GM19467 (cell line): ENCODE measurements around the gene MCTP2.
A peak's percentile ranks its signal among the peaks of the same experiment; 100 is the strongest.

ENCODE experiments used
- ATAC-seq: cut with Tn5 transposase; IDR thresholded peaks from one replicate; pipeline ENCODE4 v1.9.1; 2021; ENCODE audit warnings: mild to moderate bottlenecking, moderate library complexity; ENCODE audit not compliant: unreplicated experiment

Gene MCTP2

DNA sequence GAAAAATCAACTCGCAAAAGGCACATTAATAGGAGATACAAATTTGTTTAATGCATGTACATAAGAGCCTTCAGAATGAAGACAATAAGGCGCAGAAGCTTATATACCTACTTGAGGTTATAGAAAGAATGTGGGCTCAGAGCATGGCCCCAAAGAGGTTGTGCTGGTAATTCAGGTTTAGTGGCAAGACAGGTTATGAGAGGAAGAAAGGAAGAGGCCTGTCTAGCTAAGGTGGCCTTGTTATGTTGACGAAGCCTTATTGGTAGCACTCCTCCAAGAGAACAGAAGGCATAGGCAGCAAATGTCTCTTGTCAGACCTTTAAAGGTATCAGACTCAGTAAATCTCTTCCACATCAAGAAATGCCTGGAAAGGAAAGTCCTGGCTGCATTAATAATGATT is 290.8 kb downstream of the MCTP2 start:
- ATAC-seq: no peak

DNA sequence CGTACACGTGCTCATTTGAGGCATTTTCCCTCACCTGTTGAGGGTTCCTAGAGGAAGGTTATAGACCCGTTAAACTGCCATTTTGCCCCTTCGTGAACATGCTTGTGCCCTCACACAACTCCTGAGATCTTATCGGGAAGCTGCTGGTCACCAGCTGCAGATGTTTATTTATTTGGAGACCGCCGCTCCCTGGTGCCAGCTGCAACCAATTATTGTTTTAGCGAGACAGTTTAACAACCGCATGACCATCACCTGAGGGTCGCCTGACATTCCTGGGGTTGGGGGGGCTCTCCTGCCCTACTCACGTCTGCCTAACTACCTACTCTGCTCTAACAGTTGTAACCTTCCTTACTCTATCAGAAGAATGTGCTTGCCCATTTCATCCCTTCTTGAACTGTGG is 292.5 kb downstream of the MCTP2 start:
- no peak for ATAC-seq

GRCh38 chr15:94524565-94524964 is 293.2 kb downstream of the MCTP2 start:
- no peak for ATAC-seq

DNA sequence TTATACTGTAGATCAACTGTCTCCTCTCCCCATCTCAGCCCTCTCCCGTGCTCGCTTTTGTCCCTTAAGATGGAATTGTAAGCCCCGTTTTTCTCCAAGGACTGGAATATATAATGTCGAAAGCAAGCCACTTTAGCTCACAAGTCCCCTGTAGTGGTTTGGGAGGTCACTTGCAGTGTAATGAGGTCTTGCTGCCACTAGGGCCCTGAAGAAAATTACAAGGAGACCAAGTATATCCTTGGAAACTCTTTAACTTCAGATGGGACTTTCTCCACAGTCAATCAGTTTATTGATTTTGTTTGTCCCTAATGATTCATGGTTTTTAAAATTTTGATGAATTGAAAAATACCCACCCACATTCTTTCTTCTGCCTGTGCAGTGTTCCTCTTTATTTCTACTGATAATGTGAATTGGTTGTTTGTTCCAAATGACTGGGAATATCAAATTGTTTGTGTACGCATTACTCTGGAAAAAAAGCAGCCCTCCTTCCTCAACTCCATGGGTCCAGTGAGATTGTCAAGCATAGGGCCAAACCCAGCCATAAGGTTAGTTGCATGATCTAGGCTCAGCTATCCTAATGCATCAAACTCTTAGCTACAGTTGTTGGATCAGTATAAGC is 294.8 kb downstream of the MCTP2 start:
- ATAC-seq: peak; percentile 71

DNA sequence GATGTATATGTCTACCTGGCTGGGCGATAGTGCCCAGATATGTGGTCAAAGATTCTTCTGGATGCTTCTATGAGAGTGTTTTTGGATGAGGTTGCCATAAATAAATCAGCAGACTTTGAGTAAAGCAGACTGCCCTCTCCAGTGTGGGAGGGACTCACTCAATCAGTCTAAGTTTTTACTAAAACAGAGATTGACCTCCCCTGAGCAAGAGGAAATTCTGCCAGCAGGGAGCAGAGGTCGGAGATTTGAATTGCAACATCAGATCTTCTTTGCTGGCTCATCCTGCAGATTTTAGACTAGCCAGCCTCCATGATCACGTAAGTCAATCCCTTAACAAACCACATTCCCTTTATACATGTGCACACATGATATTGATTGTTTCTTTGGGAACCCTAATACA is 300.9 kb downstream of the MCTP2 start:
- no peak for ATAC-seq
